ENCODE measurements around the gene DMD.
"Not testable (repeated sequence)": the region's sequence is repeated elsewhere in the genome, so short reads cannot be mapped to it uniquely, and the experiment has no call there.

The DMD gene

DNA sequence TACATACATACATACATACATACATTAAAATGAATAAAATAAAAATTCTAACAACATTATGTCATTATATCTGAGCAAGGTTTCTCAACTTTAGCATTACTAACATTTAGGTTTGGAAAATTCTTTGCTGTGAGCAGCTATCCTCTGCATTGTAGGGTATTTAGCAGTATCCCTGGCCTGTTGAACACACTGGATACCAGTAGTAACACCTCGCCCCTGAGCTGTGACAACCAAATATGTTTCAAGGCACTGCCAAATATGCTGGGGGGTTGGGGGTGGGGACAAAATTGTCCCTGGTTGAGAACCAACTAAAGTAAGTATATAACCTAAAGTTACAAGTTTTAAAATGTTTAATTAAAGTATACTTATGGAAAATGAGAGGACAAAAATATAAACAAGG lies 1278.6 kb downstream of the DMD start:
- no peaks in the 10 kb centered on the region for H3K4me1 ChIP-seq (ENCODE audit: control insufficient read depth, insufficient read depth, low read length, unreplicated experiment)
- H3K79me2 ChIP-seq (ENCODE audit: control insufficient read depth, insufficient read depth, low read length, unreplicated experiment): no peaks in the 10 kb centered on the region
- no peak overlapping the region for H2AFZ ChIP-seq (ENCODE audit: low read length, unreplicated experiment)
- no peaks in the 10 kb centered on the region for H3K27me3 ChIP-seq (ENCODE audit: insufficient read depth, low read length)
- H3K27ac ChIP-seq (ENCODE audit: low read depth, low read length): no peak overlapping the region
- no peaks in the 10 kb centered on the region for H3K36me3 ChIP-seq (ENCODE audit: insufficient read depth, low read length)
- H3K4me3 ChIP-seq (ENCODE audit: low read depth, low read length): no peak overlapping the region

DNA sequence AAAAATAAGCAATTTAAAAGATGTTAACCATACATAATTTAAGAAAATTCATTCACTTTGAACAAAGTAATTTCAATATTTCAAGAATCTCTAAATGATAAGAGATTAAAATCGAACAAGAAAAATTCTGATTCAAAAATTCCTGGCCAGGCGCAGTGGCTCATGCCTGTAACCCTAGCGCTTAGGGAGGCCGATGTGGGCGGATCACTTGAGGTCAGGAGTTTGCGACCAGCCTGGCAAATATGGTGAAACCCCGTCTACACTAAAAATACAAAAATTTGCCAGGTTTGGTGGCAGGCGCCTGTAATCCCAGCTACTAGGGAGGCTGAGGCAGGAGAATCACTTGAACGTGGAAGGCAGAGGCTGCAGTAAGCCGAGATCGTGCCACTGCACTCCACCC lies 1279.0 kb downstream of the DMD start:
- not testable (repeated sequence) for H3K36me3 ChIP-seq (ENCODE audit: insufficient read depth, low read length); H3K4me3 ChIP-seq (ENCODE audit: low read depth, low read length); H2AFZ ChIP-seq (ENCODE audit: low read length, unreplicated experiment); H3K27ac ChIP-seq (ENCODE audit: low read depth, low read length); H3K4me1 ChIP-seq (ENCODE audit: control insufficient read depth, insufficient read depth, low read length, unreplicated experiment); H3K79me2 ChIP-seq (ENCODE audit: control insufficient read depth, insufficient read depth, low read length, unreplicated experiment); H3K27me3 ChIP-seq (ENCODE audit: insufficient read depth, low read length)

GRCh38 chrX:31931225-31931624 lies 1280.1 kb downstream of the DMD start:
- H3K79me2 ChIP-seq (ENCODE audit: control insufficient read depth, insufficient read depth, low read length, unreplicated experiment): no peaks in the 10 kb centered on the region
- no peak overlapping the region for H3K4me3 ChIP-seq (ENCODE audit: low read depth, low read length)
- H2AFZ ChIP-seq (ENCODE audit: low read length, unreplicated experiment): no peak overlapping the region
- H3K36me3 ChIP-seq (ENCODE audit: insufficient read depth, low read length): no peaks in the 10 kb centered on the region
- no peaks in the 10 kb centered on the region for H3K4me1 ChIP-seq (ENCODE audit: control insufficient read depth, insufficient read depth, low read length, unreplicated experiment)
- H3K27me3 ChIP-seq (ENCODE audit: insufficient read depth, low read length): no peaks in the 10 kb centered on the region
- peak overlapping the region; percentile 29 for H3K27ac ChIP-seq (ENCODE audit: low read depth, low read length)

- Histone ChIP-seq H3K4me3 (ENCODE audit: low read depth, low read length) (no peak overlapping the region), H3K27ac (ENCODE audit: low read depth, low read length) (no peak overlapping the region), H3K79me2 (ENCODE audit: control insufficient read depth, insufficient read depth, low read length, unreplicated experiment) (no peaks in the 10 kb centered on the region), H3K4me1 (ENCODE audit: control insufficient read depth, insufficient read depth, low read length, unreplicated experiment) (no peaks in the 10 kb centered on the region), H2AFZ (ENCODE audit: low read length, unreplicated experiment) (no peak overlapping the region), H3K27me3 (ENCODE audit: insufficient read depth, low read length) (no peaks in the 10 kb centered on the region), H3K36me3 (ENCODE audit: insufficient read depth, low read length) (no peaks in the 10 kb centered on the region)
These were observed 1282.0 kb downstream of the DMD start for GRCh38 chrX:31929366-31929765.

- no peaks in the 10 kb centered on the region for H3K36me3 ChIP-seq (ENCODE audit: insufficient read depth, low read length)
- H3K4me3 ChIP-seq (ENCODE audit: low read depth, low read length): peak overlapping the region; percentile 65
- H3K79me2 ChIP-seq (ENCODE audit: control insufficient read depth, insufficient read depth, low read length, unreplicated experiment): no peaks in the 10 kb centered on the region
- no peak overlapping the region for H3K27ac ChIP-seq (ENCODE audit: low read depth, low read length)
- H2AFZ ChIP-seq (ENCODE audit: low read length, unreplicated experiment): peak overlapping the region; percentile 68
- H3K27me3 ChIP-seq (ENCODE audit: insufficient read depth, low read length): no peaks in the 10 kb centered on the region
- no peaks in the 10 kb centered on the region for H3K4me1 ChIP-seq (ENCODE audit: control insufficient read depth, insufficient read depth, low read length, unreplicated experiment)
These were observed 1290.1 kb downstream of the DMD start for GRCh38 chrX:31921236-31921635.

GRCh38 chrX:31909850-31910572 lies 1301.3 kb downstream of the DMD start:
- Histone ChIP-seq H3K27ac (ENCODE audit: low read depth, low read length) (no peak overlapping the region), H3K36me3 (ENCODE audit: insufficient read depth, low read length) (no peaks in the 10 kb centered on the region), H2AFZ (ENCODE audit: low read length, unreplicated experiment) (no peak overlapping the region), H3K27me3 (ENCODE audit: insufficient read depth, low read length) (no peaks in the 10 kb centered on the region), H3K4me3 (ENCODE audit: low read depth, low read length) (no peak overlapping the region), H3K4me1 (ENCODE audit: control insufficient read depth, insufficient read depth, low read length, unreplicated experiment) (no peaks in the 10 kb centered on the region), H3K79me2 (ENCODE audit: control insufficient read depth, insufficient read depth, low read length, unreplicated experiment) (no peaks in the 10 kb centered on the region)

DNA sequence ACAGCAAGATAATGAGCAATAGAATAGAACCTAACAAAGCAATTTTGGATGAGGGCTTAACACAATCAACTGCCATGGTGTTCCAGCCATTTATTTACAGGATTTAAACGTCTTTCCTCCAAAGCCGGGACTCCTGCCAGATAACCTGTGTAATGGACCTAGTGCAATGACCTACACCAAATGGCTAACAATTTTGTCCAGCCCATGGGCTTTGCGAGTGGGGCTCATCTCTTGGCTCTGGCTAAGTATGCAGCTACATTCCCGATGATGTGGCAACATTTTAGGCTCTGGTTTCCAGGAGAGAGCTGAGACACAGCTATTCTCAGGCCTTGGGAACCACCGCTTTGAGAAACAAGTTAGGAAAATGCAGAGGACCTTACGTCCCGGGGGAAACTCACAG lies 1317.2 kb downstream of the DMD start:
- no peaks in the 10 kb centered on the region for H3K36me3 ChIP-seq (ENCODE audit: insufficient read depth, low read length)

GRCh38 chrX:31893525-31893924 lies 1317.8 kb downstream of the DMD start:
- no peaks in the 10 kb centered on the region for H3K4me1 ChIP-seq (ENCODE audit: control insufficient read depth, insufficient read depth, low read length, unreplicated experiment)
- H3K27ac ChIP-seq (ENCODE audit: low read depth, low read length): no peak overlapping the region
- H2AFZ ChIP-seq (ENCODE audit: low read length, unreplicated experiment): no peak overlapping the region
- H3K79me2 ChIP-seq (ENCODE audit: control insufficient read depth, insufficient read depth, low read length, unreplicated experiment): no peaks in the 10 kb centered on the region
- H3K36me3 ChIP-seq (ENCODE audit: insufficient read depth, low read length): no peaks in the 10 kb centered on the region
- H3K4me3 ChIP-seq (ENCODE audit: low read depth, low read length): no peak overlapping the region
- no peaks in the 10 kb centered on the region for H3K27me3 ChIP-seq (ENCODE audit: insufficient read depth, low read length)

More for the DNA sequence above, 1317.2 kb downstream of the DMD start:
- no peak overlapping the region for H2AFZ ChIP-seq (ENCODE audit: low read length, unreplicated experiment)
- no peak overlapping the region for H3K27ac ChIP-seq (ENCODE audit: low read depth, low read length)
- H3K27me3 ChIP-seq (ENCODE audit: insufficient read depth, low read length): no peaks in the 10 kb centered on the region
- H3K4me3 ChIP-seq (ENCODE audit: low read depth, low read length): no peak overlapping the region
- H3K79me2 ChIP-seq (ENCODE audit: control insufficient read depth, insufficient read depth, low read length, unreplicated experiment): no peaks in the 10 kb centered on the region
- no peaks in the 10 kb centered on the region for H3K4me1 ChIP-seq (ENCODE audit: control insufficient read depth, insufficient read depth, low read length, unreplicated experiment)

- no peaks in the 10 kb centered on the region for H3K79me2 ChIP-seq (ENCODE audit: control insufficient read depth, insufficient read depth, low read length, unreplicated experiment)
- no peak overlapping the region for H2AFZ ChIP-seq (ENCODE audit: low read length, unreplicated experiment)
- no peaks in the 10 kb centered on the region for H3K36me3 ChIP-seq (ENCODE audit: insufficient read depth, low read length)
- no peaks in the 10 kb centered on the region for H3K27me3 ChIP-seq (ENCODE audit: insufficient read depth, low read length)
- no peaks in the 10 kb centered on the region for H3K4me1 ChIP-seq (ENCODE audit: control insufficient read depth, insufficient read depth, low read length, unreplicated experiment)
- no peak overlapping the region for H3K4me3 ChIP-seq (ENCODE audit: low read depth, low read length)
- H3K27ac ChIP-seq (ENCODE audit: low read depth, low read length): no peak overlapping the region
These were observed 1322.3 kb downstream of the DMD start for GRCh38 chrX:31889088-31889487.

DNA sequence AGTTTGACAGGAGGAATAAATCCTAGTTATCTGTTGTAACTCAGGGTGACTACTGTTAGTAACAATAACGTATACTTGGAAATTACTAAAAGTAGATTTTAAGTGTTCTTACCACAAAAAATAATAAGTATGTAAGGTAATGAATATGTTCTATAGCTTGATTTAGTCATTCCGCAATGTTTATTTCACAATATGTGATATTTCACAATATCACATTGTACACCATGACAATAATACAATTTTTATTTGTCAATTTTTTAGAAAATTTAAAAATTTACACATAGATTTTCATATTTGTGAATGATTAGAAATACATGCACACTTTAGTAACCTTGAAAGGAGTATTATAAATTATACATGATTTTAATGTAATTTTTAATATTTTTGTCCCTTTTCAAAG lies 1326.8 kb downstream of the DMD start:
- no peak overlapping the region for H3K27ac ChIP-seq (ENCODE audit: low read depth, low read length)
- no peaks in the 10 kb centered on the region for H3K36me3 ChIP-seq (ENCODE audit: insufficient read depth, low read length)
- H3K27me3 ChIP-seq (ENCODE audit: insufficient read depth, low read length): no peaks in the 10 kb centered on the region
- H2AFZ ChIP-seq (ENCODE audit: low read length, unreplicated experiment): no peak overlapping the region
- no peak overlapping the region for H3K4me3 ChIP-seq (ENCODE audit: low read depth, low read length)
- H3K79me2 ChIP-seq (ENCODE audit: control insufficient read depth, insufficient read depth, low read length, unreplicated experiment): no peaks in the 10 kb centered on the region
- no peaks in the 10 kb centered on the region for H3K4me1 ChIP-seq (ENCODE audit: control insufficient read depth, insufficient read depth, low read length, unreplicated experiment)

DNA sequence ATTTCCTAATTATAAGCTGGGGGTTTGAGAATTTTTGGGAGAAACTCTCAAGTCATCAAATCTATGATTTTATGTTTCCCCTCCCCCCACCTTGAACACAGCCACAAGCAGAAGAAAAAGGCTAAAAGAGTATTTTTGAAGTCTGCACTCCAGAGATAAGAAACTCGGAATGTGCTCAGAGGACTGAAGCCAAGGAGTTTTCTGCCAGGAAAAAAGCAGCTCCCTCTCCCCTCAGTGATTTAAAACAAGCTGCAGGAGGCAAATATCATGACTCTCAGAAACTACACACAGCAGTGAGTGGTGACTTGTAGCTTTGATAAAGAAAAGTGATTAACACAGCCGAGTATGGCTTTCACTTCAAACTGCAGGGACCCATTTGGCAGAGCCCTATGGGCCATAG lies 1339.3 kb downstream of the DMD start:
- no peaks in the 10 kb centered on the region for H3K36me3 ChIP-seq (ENCODE audit: insufficient read depth, low read length)
- H3K4me3 ChIP-seq (ENCODE audit: low read depth, low read length): no peak overlapping the region
- no peaks in the 10 kb centered on the region for H3K27me3 ChIP-seq (ENCODE audit: insufficient read depth, low read length)
- H3K27ac ChIP-seq (ENCODE audit: low read depth, low read length): no peak overlapping the region
- H3K4me1 ChIP-seq (ENCODE audit: control insufficient read depth, insufficient read depth, low read length, unreplicated experiment): no peaks in the 10 kb centered on the region
- H3K79me2 ChIP-seq (ENCODE audit: control insufficient read depth, insufficient read depth, low read length, unreplicated experiment): no peaks in the 10 kb centered on the region
- H2AFZ ChIP-seq (ENCODE audit: low read length, unreplicated experiment): no peak overlapping the region
